GM18909 (cell line): ENCODE measurements around the gene OR6B2.

ENCODE experiments used
- ATAC-seq: cut with Tn5 transposase; IDR thresholded peaks from one replicate; pipeline ENCODE4 v1.9.1; 2021; ENCODE audit warnings: mild to moderate bottlenecking; ENCODE audit not compliant: unreplicated experiment, poor library complexity

The OR6B2 gene

DNA sequence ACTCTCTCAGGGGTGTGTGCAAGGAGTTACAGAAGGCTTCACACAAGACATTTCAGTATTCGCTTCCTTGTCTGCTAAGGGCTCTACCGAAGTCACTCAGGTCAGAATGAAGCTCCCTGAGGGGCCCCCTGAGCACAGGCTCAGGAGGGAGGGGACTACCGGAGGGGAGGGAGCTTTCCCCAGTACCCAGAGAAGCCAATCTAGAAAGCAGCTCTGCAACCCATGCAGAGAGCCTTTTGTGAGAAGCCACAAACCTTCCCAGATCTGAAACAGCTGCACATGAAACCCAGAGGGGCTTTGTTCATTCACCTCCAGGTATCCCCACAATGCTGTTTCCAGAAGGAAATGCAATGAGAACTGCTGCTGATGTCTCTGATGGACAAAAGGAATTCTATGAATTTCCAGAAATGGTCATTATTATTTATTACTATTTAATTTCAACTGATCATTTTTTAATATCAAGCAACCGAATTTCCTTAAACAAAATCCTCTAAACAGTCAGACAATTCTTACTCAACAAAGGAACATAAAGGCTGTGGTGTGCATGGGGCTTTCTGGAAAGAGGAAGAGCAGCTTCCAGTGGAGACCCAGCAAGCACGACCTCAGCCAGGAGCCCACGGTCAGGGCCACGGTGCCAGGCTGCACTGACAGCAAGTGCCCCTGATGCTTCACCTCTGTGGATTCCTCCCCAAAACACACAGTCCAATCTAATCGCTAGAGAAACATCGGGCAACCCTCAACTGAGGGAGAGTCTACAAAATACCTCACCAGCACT is 47.0 kb downstream of the OR6B2 start:
- no peak for ATAC-seq
